GM21619 (cell line): ENCODE data around the gene BRCA2.

Experiments used
- ATAC-seq: cut with Tn5 transposase; IDR thresholded peaks from one replicate; pipeline ENCODE4 v1.9.1; 2021; ENCODE audit not compliant: unreplicated experiment

BRCA2 gene, protein sequence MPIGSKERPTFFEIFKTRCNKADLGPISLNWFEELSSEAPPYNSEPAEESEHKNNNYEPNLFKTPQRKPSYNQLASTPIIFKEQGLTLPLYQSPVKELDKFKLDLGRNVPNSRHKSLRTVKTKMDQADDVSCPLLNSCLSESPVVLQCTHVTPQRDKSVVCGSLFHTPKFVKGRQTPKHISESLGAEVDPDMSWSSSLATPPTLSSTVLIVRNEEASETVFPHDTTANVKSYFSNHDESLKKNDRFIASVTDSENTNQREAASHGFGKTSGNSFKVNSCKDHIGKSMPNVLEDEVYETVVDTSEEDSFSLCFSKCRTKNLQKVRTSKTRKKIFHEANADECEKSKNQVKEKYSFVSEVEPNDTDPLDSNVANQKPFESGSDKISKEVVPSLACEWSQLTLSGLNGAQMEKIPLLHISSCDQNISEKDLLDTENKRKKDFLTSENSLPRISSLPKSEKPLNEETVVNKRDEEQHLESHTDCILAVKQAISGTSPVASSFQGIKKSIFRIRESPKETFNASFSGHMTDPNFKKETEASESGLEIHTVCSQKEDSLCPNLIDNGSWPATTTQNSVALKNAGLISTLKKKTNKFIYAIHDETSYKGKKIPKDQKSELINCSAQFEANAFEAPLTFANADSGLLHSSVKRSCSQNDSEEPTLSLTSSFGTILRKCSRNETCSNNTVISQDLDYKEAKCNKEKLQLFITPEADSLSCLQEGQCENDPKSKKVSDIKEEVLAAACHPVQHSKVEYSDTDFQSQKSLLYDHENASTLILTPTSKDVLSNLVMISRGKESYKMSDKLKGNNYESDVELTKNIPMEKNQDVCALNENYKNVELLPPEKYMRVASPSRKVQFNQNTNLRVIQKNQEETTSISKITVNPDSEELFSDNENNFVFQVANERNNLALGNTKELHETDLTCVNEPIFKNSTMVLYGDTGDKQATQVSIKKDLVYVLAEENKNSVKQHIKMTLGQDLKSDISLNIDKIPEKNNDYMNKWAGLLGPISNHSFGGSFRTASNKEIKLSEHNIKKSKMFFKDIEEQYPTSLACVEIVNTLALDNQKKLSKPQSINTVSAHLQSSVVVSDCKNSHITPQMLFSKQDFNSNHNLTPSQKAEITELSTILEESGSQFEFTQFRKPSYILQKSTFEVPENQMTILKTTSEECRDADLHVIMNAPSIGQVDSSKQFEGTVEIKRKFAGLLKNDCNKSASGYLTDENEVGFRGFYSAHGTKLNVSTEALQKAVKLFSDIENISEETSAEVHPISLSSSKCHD (N-terminal part only)

DNA sequence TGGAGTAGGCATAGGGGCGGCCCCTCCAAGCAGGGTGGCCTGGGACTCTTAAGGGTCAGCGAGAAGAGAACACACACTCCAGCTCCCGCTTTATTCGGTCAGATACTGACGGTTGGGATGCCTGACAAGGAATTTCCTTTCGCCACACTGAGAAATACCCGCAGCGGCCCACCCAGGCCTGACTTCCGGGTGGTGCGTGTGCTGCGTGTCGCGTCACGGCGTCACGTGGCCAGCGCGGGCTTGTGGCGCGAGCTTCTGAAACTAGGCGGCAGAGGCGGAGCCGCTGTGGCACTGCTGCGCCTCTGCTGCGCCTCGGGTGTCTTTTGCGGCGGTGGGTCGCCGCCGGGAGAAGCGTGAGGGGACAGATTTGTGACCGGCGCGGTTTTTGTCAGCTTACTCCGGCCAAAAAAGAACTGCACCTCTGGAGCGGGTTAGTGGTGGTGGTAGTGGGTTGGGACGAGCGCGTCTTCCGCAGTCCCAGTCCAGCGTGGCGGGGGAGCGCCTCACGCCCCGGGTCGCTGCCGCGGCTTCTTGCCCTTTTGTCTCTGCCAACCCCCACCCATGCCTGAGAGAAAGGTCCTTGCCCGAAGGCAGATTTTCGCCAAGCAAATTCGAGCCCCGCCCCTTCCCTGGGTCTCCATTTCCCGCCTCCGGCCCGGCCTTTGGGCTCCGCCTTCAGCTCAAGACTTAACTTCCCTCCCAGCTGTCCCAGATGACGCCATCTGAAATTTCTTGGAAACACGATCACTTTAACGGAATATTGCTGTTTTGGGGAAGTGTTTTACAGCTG lies at the start of gene BRCA2, which contains the start of gene ZAR1L:
BRCA2 (plus strand) TSS at position 271 of the 790 bp plus-strand sequence. CDS start 953 bp downstream, outside the sequence.
ZAR1L (minus strand) TSS at position 126 of the 790 bp plus-strand sequence. CDS start 3,438 bp downstream, outside the sequence.
- ATAC-seq, result peak; percentile 88

DNA sequence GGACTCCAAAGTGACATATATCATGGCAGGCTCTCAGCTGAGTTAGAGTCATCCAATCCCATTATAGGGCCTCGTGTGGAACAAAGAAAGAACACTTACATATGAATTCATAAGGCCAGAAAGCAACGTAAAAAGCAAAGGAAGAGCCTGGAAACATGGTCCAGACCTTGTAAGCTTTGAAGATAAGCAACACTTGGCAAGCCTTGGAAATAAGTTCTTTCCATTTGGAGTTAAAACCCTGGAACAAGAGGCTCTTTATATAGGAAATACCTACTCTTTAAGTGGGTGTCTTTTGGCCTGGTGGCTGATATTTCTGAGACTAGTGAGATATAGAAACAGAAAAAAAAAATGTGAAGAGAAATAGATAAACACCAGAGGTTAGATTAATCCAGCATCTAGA lies 49.6 kb upstream of the BRCA2 start:
- ATAC-seq, result no peak

DNA sequence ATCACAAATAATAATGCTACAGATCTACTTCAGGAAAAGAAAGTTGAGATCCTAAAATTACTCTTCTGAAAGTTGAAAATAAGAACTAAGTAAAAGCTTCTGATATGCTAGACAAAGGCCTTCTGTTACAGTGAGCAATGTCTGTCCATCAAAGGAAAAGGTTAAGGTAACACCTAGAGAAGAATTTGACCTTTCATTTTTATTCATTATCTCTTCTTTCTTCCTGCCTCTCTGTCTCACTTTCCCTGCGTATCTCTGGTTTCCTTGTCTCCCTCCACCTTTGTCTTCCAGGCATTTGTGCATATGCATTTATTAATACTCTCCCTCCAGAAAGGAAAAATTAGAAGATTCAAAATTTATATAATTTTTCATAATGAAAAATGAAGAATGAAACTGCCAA lies 49.2 kb upstream of the BRCA2 start:
- ATAC-seq, result no peak

DNA sequence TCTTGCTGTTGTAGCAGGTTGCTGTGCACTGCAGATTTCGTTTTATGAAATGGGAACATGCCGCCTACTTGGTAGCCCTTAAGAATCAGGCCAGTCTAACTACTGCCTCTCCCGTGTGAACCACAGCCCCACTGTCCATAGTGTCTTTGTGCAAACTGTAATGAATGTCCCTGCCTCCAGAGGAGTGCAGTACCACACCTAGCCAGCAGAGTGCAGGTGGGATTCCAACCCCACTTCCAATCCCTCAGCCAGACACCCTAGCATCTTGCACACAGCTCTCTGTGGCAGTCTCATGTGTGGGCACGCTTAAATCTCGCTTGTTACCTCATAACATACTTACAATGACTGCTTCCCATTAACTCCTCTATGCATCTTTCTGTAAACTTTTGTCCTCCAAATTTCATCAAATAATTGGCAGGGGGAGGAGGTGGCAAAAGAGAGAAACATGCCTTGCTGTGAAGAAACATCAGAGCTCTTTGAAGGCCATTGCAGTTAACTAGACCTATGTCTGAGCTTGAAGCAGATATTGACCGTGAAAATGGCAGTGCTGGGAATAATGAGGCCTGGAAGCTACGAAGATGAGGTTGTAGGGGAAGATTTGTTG lies 47.4 kb upstream of the BRCA2 start:
- peak; percentile 86 for ATAC-seq

DNA sequence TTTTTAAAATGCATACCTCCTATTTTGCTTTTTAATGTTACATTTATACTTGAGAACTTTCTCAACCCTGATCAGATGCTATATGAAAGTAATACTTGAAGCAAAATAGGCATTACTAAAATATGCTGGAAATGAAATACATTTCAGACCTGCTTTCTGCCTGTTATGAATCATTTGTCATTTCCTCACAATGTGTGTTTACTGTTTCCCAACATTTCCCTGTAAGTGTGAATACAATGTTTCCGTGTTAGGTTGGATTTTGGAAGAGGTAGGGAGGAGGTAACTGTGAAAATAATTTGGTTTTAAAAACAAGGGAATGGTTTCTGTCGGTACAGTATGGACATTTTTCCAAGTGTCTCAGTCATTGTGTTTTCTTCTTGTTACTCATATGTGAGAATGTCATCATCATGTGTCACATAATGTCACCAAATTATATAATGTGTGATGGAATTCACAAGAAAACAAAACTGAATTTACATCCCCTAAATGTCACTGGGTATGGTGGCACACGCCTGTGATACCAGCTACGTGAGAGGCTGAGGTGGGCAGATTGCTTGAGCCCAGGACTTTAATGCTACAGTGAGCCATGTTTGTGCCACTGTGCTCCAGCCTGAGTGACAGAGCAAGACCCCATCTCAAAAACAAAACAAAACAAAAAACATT lies 43.2 kb upstream of the BRCA2 start:
- no peak for ATAC-seq

DNA sequence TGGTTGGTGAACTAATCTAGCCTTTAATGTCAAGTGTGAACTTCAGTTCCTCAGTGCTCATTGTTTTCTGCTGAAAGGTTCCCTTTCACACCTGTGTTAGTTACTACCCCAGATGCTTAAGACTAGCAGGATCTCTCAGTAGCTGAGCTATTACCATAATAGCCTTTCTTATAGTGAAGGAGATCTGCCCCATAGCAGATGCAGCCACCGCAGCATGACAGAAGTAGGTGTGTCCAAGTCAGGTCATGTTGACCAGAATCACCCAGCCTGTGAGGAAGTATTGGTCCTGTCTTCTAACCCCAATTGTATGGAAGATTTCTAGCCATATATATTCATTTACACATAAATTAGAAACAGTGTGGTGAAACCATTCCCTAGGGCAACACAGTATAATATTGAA lies 37.5 kb upstream of the BRCA2 start:
- ATAC-seq, result no peak

DNA sequence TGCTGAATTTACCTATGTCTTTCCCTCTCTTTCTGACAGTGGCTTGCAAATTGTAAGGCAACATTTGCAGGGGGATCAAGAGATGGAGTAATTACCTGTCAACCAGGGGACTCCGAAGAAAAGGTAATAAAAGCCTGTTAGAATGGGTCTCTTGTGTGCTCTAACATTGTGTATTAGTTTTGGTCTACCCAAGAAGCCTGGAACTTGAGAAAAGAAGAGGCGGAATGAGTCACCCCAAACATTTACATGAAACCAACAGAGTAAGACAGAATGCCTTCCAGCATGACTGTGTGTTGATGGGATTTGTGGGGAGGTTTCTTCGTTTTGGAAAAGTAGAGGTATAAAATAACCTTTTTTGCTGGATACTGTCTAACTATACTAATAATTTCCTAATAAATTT lies 36.9 kb upstream of the BRCA2 start:
- no peak for ATAC-seq

DNA sequence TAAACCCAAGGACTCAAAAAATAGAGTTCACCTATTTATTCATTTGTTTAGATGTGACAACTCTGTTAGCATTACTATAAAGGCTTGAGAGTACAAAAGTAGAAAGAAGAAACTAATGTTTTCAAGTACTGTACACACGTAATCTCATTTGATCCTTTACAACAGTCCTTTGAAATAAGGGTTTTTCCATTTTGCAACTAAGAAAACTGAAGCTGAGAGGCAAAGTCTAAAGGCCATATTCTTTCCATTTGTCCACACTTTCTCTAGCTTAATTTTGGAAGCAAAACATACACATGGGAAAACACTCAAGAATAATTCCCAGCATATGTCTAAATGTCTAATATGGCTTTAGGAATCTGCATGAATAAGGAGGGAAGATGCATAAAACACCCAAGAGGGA lies 34.2 kb upstream of the BRCA2 start:
- no peak for ATAC-seq

DNA sequence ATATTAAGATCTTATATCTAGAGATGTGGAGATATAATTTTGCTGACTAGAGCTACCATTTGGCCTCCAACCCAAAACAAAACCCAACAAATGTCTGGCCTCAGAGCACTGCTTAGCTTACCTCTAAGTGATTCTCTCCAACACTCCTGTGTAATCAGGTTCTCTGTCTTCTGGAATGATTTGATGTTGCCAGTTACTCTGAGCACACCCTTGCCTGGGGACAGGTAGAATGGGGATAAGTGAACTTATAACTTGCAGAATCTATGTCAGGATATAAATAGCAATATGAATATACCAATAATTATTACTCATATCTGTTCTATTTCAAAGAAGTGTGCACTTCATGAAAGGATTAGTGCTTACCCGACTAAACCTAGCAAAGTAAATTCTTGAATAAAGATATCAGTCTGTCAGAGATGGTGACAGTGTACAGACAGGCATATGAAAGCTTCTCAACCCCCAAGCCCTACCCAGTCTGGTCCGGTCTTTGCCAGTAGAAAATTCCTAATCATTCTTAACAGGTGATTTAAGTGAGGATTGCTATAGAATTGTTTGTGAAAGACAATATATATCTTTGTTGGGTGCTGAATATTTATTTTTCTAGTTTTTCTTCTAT lies 33.1 kb upstream of the BRCA2 start:
- no peak for ATAC-seq

DNA sequence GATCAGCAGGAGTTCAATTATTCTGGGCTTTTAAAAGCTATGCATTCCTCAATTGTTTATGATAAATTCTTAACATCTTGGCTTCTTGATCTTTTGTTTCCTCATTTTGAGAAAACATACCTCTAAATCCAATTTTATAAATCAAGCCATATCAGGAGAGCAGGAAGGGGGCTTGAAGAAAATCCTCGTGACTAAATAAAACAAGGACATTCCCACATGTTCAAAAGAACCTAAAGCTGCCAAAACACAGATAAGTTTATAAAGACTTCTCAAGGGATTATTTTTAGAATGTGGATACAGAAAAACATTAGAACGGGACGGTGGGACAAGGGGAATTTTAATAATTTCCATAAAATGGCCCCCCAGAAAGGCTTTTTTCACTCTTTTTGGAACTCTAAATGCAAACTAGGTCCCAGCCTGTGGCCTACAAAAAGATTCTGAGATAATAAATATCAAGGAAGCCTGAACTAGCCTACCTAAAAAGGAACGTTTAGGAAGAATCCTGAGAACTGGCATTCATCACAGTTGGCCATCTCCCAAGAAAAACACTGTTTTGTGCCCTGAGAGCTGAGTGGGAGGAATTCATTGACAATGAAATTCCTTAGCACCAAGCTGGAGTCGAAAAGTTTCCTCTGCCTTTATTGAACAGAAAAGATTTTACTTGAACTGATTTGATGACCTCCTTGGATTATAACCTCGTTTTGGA lies 30.2 kb upstream of the BRCA2 start:
- no peak for ATAC-seq

DNA sequence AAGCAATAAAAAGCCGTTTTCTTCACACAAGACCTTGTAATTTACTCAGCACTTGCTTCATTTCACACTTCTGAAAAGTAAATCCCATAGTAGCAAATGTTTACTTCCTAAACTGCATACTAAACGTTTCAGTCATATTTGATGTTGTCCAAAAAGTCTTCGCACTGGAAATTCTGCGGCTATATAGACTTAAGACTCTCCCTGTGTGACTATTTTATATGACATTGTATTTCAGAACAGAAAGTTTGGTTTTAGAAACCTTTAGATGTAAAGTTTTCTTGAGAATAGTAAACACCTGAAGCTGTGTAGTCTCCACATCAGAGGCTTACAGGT lies 29.7 kb upstream of the BRCA2 start:
- no peak for ATAC-seq

DNA sequence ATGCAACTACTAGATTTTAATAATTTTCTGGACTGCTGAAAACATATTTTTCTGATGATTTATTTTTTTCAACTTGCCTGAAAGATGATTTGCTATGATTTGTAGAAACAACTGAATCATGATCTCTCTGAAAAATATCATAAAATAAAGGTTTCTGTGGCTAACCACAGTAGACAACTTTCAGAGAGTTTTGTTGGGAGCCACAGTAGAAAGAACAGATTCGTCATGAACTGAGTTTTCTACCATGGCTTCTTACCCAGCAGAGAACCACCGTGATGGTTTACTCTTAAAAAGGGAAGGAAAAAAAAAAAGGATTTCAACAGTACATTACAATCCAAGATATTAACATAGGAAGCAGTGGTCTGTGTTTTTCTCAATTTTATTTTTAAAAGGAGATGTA lies 18.1 kb upstream of the BRCA2 start:
- no peak for ATAC-seq

DNA sequence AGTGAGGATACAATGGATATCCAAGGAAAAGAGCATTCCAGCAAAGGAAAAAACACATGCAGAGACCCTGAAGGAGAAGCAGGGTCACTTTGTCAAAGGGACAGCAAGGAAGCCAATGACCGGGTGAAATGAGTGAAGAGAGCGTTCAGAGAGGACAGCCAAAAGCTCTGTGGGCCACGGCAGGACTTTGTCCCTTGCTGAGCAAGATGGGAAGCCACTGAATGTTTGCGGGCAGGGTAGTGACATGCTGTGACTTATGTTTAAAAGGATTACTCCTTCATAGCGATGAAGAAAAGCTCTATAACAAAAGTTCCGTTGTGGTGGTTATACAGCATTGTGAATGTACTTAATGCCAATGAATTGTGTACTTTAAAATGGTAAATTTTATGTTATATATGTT lies 16.6 kb upstream of the BRCA2 start:
- ATAC-seq, result no peak

DNA sequence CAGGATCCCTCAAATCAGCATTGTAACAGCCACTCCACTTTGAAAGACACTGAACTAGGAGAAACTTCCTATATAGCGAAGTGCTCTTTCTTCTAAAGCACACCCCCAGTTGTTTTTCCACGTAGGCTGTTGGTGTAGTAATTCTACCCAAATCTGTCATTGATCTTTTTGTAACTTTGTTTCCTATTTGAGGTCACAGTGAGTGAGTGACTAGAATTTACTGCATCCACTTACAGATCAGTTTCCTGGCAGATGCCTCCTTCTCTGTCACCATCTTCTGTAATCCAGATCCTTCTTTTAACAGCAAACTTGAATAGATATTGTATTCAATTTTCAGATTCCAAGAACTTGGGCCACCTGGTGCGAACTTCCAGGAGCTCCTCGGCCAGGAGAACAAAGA lies 15.4 kb upstream of the BRCA2 start:
- ATAC-seq, result no peak

DNA sequence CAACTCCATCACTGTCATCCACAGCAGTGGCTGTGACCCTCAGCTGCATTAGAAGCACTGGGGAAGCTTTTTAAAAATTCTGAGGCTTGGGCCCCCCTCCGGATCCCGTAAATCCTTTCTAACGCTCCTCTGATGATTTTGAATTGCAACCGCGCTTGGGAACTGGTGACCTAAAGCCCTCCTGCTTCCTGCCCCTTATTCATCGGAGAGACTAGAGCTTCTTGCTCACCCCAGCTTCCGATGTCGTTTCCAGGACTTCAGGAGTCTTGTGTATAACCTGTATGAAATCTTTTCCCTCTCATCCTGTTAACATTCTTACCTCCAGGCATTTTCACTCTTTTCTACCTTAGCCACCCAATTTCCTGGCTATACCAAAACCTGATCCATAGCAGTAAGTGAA lies 14.9 kb upstream of the BRCA2 start:
- ATAC-seq, result no peak

DNA sequence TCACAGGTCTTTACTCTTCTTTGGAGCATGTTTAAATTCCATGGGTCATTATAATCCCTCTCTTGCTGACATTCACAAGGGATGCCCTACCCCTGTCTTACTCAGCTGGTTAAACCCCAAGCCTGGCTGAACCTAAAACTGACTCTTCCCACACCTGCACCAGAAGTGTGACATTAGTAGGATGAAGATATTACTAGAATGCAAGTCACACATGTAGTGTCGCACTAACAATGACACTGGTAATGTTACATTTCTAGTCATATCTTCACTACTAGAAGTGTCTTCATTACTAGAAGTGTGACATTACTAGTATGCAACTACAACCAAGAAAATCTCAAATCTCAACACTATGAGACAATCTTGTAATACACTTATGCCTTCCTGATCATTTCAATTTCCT lies 14.4 kb upstream of the BRCA2 start:
- no peak for ATAC-seq

DNA sequence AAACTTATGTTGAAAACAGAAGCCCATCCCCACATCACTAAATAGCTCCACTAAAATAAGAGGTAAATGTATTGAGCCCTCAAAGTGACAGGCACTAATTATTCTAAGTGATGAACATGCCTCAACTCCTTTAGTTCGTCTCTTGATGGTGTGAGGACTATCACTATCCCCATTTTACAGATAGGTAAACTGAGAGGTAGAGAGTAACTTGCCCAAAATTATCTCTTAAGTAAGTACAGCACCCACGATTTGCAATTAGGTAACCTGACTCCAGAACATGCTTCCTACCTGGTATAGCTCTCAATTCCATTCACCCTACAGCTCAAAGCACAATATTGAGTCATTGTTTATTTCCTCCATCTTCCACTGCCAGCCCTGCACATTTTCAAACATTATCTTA lies 12.8 kb upstream of the BRCA2 start:
- no peak for ATAC-seq

DNA sequence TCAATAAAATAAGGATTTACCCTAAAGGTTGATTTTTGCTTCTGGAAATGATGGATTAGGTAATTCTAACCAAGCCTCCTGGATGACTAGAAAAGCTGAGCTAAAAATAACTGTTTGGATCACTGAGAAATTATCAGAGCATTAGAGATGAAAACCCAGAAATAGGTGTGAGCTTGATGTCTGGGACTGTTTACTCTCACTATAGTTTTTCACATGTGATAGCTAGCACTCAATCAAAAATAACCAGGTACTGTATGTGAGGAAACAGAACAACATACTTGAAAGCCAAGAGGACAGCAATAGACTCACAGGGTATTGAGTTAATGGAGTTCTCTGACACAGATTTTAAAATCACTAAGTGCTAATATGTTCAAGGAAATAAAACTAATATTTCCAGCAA lies 9.7 kb upstream of the BRCA2 start:
- no peak for ATAC-seq
